GM19238 (cell line): ENCODE measurements around the gene ZSCAN26.
"Not testable (repeated sequence)": the region's sequence is repeated elsewhere in the genome, so short reads cannot be mapped to it uniquely, and the experiment has no call there.

Experiments
- DNase-seq: peaks from one replicate; pipeline ENCODE4 v3.0.0; 2011; ENCODE audit warnings: low spot score; ENCODE audit not compliant: insufficient read length

Gene ZSCAN26

DNA sequence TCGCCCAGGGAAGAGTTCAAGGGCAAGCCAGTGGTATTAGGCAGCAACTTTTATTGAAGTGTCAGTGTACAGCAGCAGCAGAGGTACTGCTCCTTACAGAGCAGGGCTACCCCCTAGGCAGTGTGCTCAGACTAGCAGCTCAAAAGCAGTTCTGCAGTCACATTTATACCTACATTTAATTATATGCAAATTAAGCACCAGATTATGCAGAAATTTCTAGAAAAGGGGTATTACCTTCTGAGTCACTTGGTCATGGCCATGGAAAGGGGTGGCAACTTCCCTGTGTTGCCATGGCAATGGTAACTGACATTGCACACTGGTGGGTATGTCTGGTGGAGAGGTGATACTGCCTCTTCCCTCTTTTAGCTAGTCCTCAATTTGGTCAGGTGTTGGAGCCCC is 12.8 kb upstream of the ZSCAN26 start:
- no peak for DNase-seq

- no peak for DNase-seq
These were observed 9.9 kb upstream of the ZSCAN26 start for GRCh38 chr6:28257042-28257441.

- no peak for DNase-seq
These were observed 7.8 kb upstream of the ZSCAN26 start, which contains the start of gene NKAPL for GRCh38 chr6:28258877-28259777. NKAPL (plus strand) TSS chr6:28259297; CDS start chr6:28259372, 75 bp downstream.

- DNase-seq = no peak
These were observed 3.0 kb upstream of the ZSCAN26 start for GRCh38 chr6:28263922-28264321.

DNA sequence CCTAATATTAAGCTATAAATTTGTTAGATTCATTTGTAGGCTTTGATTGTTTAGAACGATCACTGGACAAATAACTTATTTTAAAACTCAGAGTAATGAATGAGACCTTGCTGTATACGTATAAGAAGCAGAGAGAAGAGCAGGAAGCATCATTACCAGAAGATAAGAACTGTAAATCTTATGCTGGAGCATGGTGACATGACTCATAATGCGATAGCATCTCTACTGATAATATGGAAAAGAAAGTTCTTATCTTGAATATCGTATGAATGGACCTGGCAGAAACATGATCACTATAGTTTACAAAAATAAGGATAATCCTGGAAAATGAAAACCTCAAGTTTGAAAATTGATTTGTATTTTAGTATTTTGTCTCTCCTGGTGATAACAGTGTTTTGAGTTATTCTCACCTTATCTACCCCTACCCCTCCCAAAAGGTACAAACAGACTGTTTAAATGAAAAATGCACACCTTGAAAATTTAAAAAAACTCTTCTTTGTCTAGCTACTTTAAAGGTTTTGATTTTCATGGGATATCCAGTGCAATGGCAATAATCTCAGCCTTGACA is 2.0 kb upstream of the ZSCAN26 start:
- DNase-seq = no peak

DNA sequence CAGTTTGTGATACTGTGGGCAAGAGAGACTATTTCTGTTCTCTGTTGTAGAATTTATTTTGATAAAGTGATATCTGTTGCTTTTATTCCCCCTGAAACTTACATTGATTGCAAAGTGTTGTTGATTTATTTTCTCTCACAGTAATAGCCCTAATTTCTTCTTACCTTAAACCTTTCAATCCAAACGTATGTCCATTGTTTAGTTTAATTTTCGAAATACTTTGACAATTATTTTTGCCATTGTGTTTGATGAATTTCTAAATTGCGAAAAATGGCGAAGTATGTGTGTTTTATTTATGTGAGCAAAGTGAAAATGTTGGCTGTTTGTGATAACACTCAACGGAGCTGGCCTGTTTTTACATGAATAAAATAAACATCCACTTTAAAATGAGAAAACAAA is 381 bp upstream of the ZSCAN26 start:
- no peak for DNase-seq

GRCh38 chr6:28267695-28268059 is 734 bp downstream of the ZSCAN26 start:
- DNase-seq = no peak

DNA sequence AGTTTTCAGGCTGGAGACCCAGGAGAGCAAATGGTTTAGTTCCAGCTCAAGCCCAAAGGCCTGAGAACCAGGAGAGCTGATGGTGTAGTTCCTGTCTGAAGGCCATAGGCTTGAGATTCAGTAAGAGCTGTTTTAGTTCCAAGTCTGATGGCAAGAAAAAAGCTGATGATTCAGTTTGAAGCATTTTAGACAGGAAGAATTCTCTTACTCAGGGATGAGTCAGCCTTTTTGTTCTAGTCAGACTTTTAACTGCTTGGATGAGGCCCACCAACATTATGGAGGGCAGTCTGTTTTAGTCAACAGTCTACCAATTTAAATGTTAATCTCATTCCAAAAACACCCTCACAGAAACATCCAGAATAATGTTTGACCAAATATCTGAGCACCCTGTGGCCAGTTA is 2.5 kb downstream of the ZSCAN26 start:
- no peak for DNase-seq

DNA sequence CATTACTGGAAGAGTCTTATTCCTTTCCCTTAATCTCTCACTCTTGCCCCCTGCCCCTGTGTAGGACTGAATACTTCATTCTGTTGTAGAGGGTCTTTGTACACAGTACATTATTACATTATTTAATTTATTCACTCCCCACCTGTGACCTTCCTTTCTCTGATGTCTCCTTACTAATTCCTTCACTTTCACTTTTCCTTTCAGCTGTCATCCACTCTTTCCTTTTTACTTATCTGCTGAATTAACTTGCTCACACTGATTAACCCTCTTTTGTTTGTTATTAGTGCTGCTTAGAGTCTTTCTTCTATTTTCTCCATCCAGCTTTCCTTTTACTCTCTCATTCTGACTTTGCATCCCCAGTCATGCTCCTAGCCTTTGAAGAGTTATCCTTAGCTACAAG is 7.9 kb downstream of the ZSCAN26 start:
- DNase-seq = no peak

GRCh38 chr6:28277746-28278145 is 10.8 kb downstream of the ZSCAN26 start:
- DNase-seq = no peak

GRCh38 chr6:28280595-28281287 is 13.8 kb downstream of the ZSCAN26 start:
- DNase-seq = no peak

GRCh38 chr6:28281288-28282064 is 14.5 kb downstream of the ZSCAN26 start, which contains the start of gene PGBD1:
PGBD1 (plus strand) TSS chr6:28281572; CDS start chr6:28283814, 2,242 bp downstream.
- DNase-seq = peak; percentile 44

DNA sequence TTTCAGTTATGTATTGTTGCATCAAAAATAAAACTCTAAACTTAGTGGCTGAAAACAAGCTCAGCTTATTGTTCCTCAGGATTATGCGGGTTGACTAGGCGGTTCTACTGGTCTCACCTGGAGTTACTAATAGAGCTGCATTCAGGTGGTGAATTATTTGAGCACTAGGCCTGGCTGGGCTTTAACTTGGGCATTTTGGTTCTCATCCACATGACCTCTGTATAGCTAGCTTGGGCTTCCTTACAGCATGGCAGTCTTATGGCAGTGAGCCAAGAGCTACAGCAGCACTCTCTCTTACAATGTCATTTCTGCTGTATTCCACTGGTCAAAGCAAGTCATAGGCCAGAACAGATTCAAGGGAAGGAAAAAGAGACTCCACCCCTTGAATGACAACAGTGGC is 16.0 kb downstream of the ZSCAN26 start:
- no peak for DNase-seq

DNA sequence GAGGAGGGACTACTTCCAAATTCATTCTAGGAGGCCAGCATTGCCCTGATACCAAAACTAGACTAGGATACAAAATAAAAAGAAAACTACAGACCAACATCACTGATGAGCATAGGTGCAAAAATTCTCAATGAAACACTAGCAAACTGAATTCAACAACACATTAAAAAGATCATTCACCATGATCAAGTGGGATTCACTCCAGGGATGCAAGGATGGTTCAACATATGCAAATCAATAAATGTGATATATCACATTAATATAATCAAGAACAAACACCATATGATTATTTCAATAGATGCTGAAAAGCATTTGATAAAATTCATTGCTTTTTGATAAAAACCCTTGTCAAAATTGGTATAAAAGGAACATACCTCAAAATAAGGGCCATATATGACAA is 24.6 kb downstream of the ZSCAN26 start:
- DNase-seq = no peak

DNA sequence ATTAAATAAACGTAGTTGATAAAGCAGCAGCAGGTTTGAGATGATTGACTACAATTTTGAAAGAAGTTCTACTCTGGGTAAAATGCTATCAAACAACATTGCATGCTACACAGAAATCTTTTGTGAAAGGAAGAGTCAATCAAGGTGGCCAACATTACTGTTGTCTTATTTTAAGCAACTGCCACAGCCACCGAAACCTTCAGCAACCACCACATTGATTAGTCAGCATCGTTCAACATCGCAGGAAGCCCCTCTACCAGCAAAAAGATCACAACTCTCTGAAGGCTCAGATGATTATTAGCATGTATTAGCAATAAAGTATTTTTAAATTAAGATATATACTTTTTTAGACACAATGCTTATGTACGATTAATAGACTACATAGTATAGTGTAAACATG is 28.4 kb downstream of the ZSCAN26 start:
- DNase-seq = no peak

- no peak for DNase-seq
These were observed 29.6 kb downstream of the ZSCAN26 start for GRCh38 chr6:28296520-28297060.

DNA sequence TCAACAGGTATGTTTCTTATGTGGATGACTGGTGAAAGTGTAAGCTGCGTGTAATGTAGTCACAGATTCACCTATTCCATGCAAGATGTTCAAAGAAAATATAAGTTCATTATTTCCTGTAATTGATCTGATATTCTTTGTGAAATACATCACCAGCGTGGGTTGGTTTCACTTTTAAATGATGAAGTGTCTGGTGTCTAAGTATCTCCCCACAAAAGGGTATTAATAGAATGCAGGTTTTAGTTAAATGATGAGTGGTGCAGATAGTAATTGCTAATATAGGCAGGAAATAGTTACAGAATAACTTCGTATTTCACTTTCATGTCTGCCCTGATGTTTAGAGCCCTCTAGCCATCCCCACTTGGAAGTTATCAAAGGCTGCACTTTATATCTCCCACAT is 36.6 kb downstream of the ZSCAN26 start:
- peak; percentile 6 for DNase-seq

DNA sequence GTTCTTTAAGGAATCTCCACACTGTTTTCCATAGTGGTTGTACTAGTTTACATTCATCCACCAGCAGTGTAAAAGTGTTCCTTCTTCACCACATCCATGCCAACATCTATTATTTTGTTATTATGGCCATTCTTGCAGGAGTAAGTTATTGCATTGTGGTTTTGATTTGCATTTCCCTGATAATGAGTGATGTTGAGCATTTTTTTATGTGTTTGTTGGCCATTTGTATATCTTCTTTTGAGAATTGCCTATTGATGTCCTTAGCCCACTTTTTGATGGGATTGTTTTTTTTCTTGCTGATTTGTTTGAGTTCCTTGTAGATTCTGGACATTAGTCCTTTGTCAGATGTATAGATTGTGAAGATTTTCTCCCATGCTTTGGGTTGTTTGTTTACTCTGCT is 39.4 kb downstream of the ZSCAN26 start:
- not testable (repeated sequence) for DNase-seq

DNA sequence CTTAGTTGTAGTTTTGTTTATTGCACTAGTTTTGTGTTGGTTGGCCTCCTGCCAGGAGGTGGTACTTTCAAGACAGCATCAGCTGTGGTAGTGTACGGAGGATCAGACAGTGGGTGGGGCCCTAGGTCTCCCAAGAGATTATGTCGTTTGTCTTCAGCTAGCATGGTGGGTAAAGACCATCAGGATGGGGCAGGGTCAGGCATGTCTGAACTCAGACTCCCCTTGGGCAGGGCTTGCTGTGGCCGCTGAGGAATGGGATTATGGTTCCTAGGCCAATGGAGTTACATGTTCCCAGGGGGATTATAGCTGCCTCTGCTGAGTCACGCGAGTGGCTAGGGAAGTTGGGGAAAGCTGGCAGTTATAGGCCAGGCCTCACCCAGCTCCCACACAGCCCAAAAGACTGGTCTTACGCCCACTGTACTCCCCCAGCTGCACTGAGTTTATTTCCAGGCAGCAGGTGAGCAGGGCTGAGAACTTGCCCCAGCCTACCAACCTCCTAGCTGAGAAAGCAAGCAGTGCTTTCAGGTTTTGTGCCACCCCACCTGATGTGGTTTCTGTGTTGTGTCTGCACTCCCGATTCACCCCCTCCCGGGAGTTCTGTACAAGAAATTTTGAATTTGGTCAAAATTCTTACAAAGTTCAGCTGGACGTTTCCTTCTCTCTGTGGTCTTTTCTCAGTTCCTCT is 44.3 kb downstream of the ZSCAN26 start:
- DNase-seq = no peak

DNA sequence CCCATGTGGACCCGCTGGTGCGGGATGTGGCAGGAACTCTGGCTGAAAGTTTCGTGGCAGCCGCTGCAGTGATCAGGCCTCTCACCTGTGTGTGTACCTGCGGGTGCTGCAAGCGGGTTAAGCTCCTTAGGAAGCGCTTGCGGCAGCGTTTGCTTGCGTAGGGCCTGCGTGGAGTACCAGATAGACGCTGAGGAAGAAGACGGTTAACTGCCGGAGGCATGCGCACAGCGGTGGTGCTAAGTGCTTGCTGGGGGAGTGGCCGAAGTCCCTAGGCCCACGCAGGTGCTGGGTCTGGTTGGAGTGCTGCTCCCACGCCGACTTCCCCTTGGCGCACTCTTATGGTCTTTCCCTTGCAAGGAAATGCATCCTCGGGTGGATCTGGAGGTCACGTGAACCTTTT is 46.0 kb downstream of the ZSCAN26 start:
- no peak for DNase-seq

- no peak for DNase-seq
These were observed 48.7 kb downstream of the ZSCAN26 start for GRCh38 chr6:28315628-28316027.
